ENCODE measurements around the gene SPHK2. TPM values are rescaled to one million over a fixed set of nuclear protein-coding genes. Genes with fewer than 3 reads are reported as not detected.

The SPHK2 gene
- total and polyA plus RNA-seq, 9 donors = 2.9 to 37.2 (median 25.4) TPM

- intact Hi-C loops (cut with DNase I) = loop anchor here in 2 of 4 donors (10.0 kb wide), 2 partner anchors 135 to 295 kb away; partner anchors contain the start of gene EMP3 (in 1 of the 2)
Measured at GRCh38 chr19:48619692-48620585, 633 bp downstream of the SPHK2 start.

DNA sequence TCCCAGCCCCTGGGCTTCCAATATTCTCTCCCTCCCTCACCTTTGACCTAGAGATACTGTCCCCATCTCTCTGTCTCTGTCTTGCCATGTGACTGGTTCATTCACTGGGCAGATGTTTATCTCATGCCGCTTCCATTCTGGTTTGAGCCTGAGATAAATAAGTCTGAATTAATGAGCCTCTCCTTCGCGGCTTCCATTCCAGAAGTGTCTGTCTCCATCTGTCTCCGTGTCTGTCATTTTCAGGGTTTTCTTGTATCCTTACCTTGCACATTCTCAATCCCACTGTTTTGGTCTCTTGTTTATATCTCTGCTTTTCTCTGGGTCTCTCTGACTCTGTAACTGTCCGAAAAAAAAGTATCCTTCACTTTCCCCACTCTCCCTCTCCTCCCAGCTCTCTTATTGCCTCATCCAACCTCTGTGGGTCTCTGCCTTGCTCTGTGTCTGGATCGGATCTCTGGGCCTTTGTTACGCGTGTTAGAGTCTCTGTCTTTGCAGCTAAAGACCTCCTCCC lies 4.3 kb downstream of the SPHK2 start:
- no peaks in the 10 kb centered on the region for H3K36me3 ChIP-seq
- peak overlapping the region; percentile 56 to 69 for H3K27ac ChIP-seq
- H3K27me3 ChIP-seq = no peaks in the 10 kb centered on the region
- H3K4me1 ChIP-seq (ENCODE audit: insufficient read depth) = peaks cover 3% of the 10 kb centered on the region
- no peak overlapping the region for H3K4me3 ChIP-seq
- TF ChIP-seq POLR2A (IDR thresholded peaks at IDR 0.05) = no peak
- TF ChIP-seq EP300 (IDR thresholded peaks at IDR 0.05) = no peak
- TF ChIP-seq CTCF (IDR thresholded peaks at IDR 0.05) = no peak
- H3K9me3 ChIP-seq = no peaks in the 10 kb centered on the region
- intact Hi-C loops (cut with DNase I) = no loop called here
- 11 to 13% (median 12%) methylated on average over 8 of the region's 8 CpGs for WGBS, 3 donors
- DNase-seq = peak in 2 of 5 donors; percentile 13 to 19

More at GRCh38 chr19:48619692-48620585, 633 bp downstream of the SPHK2 start:
- H3K27me3 ChIP-seq = no peaks in the 10 kb centered on the region
- no peaks in the 10 kb centered on the region for H3K9me3 ChIP-seq
- peak overlapping the region; percentile 52 for H3K4me3 ChIP-seq
- TF ChIP-seq CTCF (IDR thresholded peaks at IDR 0.05) (peak in 2 of 3 donors; percentile 14 to 24), POLR2A (IDR thresholded peaks at IDR 0.05) (no peak)
- peak overlapping the region; percentile 5 to 91 for H3K27ac ChIP-seq
- WGBS, 3 donors = 24 to 32% (median 30%) methylated on average over 6 of the region's 6 CpGs
- DNase-seq = peak in 2 of 5 donors; percentile 29 to 42
- H3K4me1 ChIP-seq (ENCODE audit: insufficient read depth) = peaks cover 7% of the 10 kb centered on the region
- H3K36me3 ChIP-seq = no peaks in the 10 kb centered on the region

- TF ChIP-seq CTCF (IDR thresholded peaks at IDR 0.05) = no peak
- peak; percentile 33 for TF ChIP-seq POLR2A (IDR thresholded peaks at IDR 0.05)
- Histone ChIP-seq H3K9me3 (no peaks in the 10 kb centered on the region), H3K27me3 (no peaks in the 10 kb centered on the region), H3K27ac (peak overlapping the region; percentile 69 to 83), H3K4me1 (ENCODE audit: insufficient read depth) (peaks cover 3% of the 10 kb centered on the region), H3K36me3 (no peaks in the 10 kb centered on the region), H3K4me3 (peak overlapping the region; percentile 46)
- intact Hi-C loops (cut with DNase I) = no loop called here
- peak; percentile 98 to 99 (median 98) for DNase-seq
- 1% methylated on average over 37 to 40 of the region's 40 CpGs for WGBS, 3 donors
Measured at GRCh38 chr19:48624067-48624594, 4.8 kb downstream of the SPHK2 start.

- WGBS, 3 donors = 43 to 54% (median 44%) methylated on average over 24 of the region's 24 CpGs
- TF ChIP-seq POLR2A (IDR thresholded peaks at IDR 0.05) (no peak), CTCF (IDR thresholded peaks at IDR 0.05) (no peak), EP300 (IDR thresholded peaks at IDR 0.05) (no peak)
- H3K27ac ChIP-seq = peak overlapping the region; percentile 60 to 83
- H3K9me3 ChIP-seq = no peaks in the 10 kb centered on the region
- no peaks in the 10 kb centered on the region for H3K36me3 ChIP-seq
- no peak overlapping the region for H3K4me3 ChIP-seq
- intact Hi-C loops (cut with DNase I) = no loop called here
- no peaks in the 10 kb centered on the region for H3K27me3 ChIP-seq
- DNase-seq = peak in 3 of 5 donors; percentile 51 to 64 (median 60)
- H3K4me1 ChIP-seq (ENCODE audit: insufficient read depth) = peaks cover 8% of the 10 kb centered on the region
Measured at GRCh38 chr19:48624791-48625723, 5.8 kb downstream of the SPHK2 start.

All from ovary (tissue), 9 donors.